HG02981 (cell line): ENCODE data around the gene MALT1.
"Not testable (repeated sequence)": the region's sequence is repeated elsewhere in the genome, so short reads cannot be mapped to it uniquely, and the experiment has no call there.

Source experiments
- ATAC-seq: cut with Tn5 transposase; IDR thresholded peaks from one replicate; pipeline ENCODE4 v1.9.1; 2021; ENCODE audit warnings: mild to moderate bottlenecking, moderate library complexity; ENCODE audit not compliant: unreplicated experiment

The MALT1 gene

GRCh38 chr18:58769321-58769720, 98.1 kb downstream of the MALT1 start:
- no peak for ATAC-seq

- no peak for ATAC-seq
These were observed 99.3 kb downstream of the MALT1 start for GRCh38 chr18:58770601-58771000.

- no peak for ATAC-seq
These were observed 100.9 kb downstream of the MALT1 start for GRCh38 chr18:58772161-58772560.

- ATAC-seq, result no peak
These were observed 104.8 kb downstream of the MALT1 start for GRCh38 chr18:58776084-58776483.

GRCh38 chr18:58776541-58776940, 105.3 kb downstream of the MALT1 start:
- ATAC-seq, result not testable (repeated sequence)

GRCh38 chr18:58777471-58777870, 106.2 kb downstream of the MALT1 start:
- no peak for ATAC-seq

- ATAC-seq, result no peak
These were observed 108.3 kb downstream of the MALT1 start for GRCh38 chr18:58779529-58779928.

- no peak for ATAC-seq
These were observed 108.8 kb downstream of the MALT1 start for GRCh38 chr18:58780045-58780444.

- peak; percentile 63 for ATAC-seq
These were observed 110.4 kb downstream of the MALT1 start for GRCh38 chr18:58781627-58782194.

GRCh38 chr18:58784601-58785137, 113.4 kb downstream of the MALT1 start:
- no peak for ATAC-seq

GRCh38 chr18:58785171-58785805, 114.0 kb downstream of the MALT1 start:
- ATAC-seq, result no peak

- ATAC-seq, result no peak
These were observed 114.6 kb downstream of the MALT1 start for GRCh38 chr18:58785870-58786269.

GRCh38 chr18:58787536-58788149, 116.4 kb downstream of the MALT1 start:
- no peak for ATAC-seq

- ATAC-seq, result no peak
These were observed 117.2 kb downstream of the MALT1 start for GRCh38 chr18:58788470-58788869.

- ATAC-seq, result no peak
These were observed 118.0 kb downstream of the MALT1 start for GRCh38 chr18:58788971-58789875.

- no peak for ATAC-seq
These were observed 118.6 kb downstream of the MALT1 start for GRCh38 chr18:58789876-58790240.

GRCh38 chr18:58792086-58792485, 120.8 kb downstream of the MALT1 start:
- peak; percentile 82 for ATAC-seq

- ATAC-seq, result no peak
These were observed 122.1 kb downstream of the MALT1 start for GRCh38 chr18:58793361-58793760.

GRCh38 chr18:58796220-58796619, 125.0 kb downstream of the MALT1 start:
- no peak for ATAC-seq

GRCh38 chr18:58800582-58800981, 129.3 kb downstream of the MALT1 start:
- ATAC-seq, result peak; percentile 48

GRCh38 chr18:58802959-58803358, 131.7 kb downstream of the MALT1 start:
- no peak for ATAC-seq
